GF-D8 (cell line): ENCODE data around the gene PUS7L.
"Not testable (repeated sequence)": the region's sequence is repeated elsewhere in the genome, so short reads cannot be mapped to it uniquely, and the experiment has no call there.

Experiments used
- DNase-seq: peaks from one replicate; lab custom pipeline; 2025; lab: John Stamatoyannopoulos, UW

Gene PUS7L

GRCh38 chr12:43749016-43749415 lies 9.6 kb downstream of the PUS7L start:
- DNase-seq: no peak

DNA sequence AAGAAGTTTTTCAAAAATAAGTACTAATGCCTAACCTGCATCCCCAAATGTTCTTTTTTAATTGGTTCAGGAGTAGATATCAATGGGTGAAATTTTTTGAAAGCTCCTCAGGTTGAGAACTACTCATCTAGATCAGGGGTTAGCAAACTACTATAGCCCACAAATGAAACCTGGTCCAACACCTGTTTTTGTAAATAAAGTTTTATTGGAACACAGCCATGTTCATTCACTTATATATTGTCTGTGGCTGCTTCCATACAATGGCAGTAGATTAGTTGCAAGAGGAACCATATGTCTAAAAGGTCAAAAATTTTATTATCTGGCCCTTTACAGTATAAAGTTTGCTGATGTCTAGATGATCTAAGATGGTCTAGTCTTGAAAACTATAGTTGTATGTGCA lies 13.8 kb downstream of the PUS7L start:
- DNase-seq: no peak

DNA sequence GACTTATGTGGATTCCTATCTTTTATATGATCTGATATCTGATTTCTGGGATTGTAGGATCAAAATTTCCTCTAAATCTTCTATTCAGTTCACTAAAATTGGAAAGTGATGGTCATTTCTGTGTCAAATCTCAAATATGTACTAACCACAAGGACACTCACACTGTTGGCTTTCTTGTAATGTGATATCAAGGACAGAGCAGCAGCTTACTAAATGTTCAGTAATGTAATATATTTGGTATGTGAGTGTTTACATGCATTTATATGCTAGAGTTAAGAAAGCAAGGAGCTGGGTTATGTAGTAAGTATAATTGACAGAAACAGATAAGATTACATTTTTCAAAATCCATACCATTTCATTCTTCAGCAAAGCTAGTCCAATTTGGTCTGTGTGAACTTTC lies 16.5 kb downstream of the PUS7L start:
- DNase-seq: no peak

- no peak for DNase-seq
These were observed 18.0 kb downstream of the PUS7L start for GRCh38 chr12:43740511-43741100.

DNA sequence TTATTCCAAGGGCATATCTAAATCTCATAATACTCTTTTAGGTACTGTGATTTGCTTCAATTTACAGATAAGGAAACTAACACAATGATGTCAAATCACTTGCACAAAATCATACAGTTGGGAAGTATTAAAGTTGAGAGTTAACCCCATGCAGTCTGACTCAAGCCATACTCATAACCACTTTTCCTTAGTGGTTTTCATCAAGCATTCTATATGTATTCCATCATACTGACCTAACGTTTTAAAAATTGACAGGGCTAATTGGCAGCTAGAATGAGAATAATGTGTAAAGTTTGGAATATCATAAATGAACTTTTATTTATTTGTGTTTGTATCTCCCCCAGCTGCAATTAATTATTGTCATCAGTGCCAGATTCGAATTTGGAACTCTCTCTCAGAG lies 20.9 kb downstream of the PUS7L start:
- no peak for DNase-seq

DNA sequence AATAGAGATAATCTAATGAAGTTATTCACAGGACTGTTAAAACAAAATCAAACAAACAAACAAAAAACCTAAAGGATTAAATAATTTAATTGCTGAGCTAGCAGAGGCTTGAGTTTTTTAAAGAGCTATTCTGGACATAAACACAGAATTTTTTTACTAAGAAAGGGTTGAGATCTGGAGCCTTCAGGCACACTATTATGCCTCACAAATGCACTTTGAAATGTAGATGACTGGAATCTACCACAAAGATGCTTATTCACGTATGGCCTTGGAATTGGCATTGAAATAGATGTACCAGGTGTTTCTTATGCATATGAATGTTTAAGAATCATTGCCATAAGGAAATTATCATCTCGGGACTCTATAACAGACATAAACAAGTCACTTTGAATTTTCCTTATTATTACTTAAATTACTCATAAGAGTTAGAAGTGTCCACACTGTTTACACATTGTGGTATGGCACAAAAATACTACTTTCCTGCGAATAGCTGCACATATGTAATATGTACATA lies 21.6 kb downstream of the PUS7L start:
- DNase-seq: no peak

DNA sequence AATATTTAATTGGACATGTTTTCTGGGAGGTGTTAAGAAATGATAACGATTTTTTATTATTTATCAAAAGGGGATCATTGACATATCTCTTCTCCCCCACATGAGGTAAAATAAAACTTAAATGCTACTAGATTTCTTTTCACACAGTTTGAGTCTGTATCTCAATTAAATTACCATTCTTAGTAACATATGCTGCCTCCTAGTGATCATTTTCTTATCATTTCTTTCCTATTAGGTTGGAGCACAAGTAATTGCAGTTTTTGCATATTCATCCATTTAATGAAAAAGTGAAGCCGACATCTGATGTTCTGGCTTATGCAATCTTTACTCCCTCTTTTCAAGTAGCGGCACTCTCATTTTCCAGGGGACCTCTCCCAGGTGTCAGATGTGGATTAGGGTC lies 24.9 kb downstream of the PUS7L start:
- DNase-seq: no peak

DNA sequence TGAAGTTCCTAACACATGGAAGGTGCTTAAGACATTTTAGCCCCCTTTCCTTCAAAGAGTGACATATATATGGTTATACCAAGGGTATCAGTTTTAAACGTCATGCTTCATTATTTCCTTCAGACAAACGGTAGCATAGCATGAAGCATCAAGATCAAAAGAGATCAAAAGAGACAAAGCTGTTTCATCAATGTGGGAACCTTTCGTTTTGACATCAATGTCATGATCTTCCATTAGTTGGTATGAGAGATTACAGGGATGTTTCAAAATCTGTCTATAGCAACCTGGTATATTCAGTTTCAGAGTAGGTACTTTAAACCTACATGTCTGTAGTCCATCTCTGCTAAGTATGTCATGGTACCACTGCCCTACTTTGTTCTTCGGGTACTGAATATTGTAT lies 28.3 kb downstream of the PUS7L start:
- no peak for DNase-seq

GRCh38 chr12:43728698-43729097 lies 29.9 kb downstream of the PUS7L start:
- no peak for DNase-seq

DNA sequence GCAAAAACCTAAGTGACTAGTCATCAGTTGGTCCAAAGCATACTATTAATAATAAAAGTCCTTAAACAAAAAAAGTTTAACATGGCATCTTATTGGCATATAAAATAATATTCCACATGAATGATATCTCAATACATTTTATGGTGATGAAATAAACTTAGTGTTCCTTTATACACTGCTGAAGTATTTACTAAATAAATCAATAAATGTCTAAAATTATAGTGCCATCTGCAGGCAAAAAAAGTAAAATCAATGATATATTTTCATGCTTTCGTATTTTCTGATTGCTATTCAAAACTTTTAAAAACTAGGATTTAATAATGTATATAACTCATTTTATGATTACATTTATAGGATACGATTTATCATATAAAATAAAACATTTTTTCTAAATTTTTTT lies 30.5 kb downstream of the PUS7L start:
- no peak for DNase-seq

DNA sequence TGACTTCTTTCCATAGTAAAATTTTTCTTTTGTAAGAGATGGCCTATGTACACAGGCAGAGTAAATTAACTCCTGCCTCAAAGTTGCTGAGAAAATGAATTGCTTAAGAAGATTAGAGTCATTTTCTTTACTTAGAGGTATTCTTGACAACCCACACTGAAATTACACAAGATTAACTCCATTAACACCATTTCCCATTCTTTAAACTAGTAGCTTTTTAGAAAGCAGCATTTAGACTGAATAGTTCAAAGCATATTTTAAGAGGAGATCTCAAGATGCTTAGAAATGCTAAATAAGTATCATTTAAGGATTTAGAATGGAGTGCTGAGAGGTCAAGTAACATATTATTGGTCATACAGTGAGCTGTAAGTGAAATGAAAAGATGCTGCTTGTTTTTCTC lies 35.5 kb downstream of the PUS7L start:
- no peak for DNase-seq

DNA sequence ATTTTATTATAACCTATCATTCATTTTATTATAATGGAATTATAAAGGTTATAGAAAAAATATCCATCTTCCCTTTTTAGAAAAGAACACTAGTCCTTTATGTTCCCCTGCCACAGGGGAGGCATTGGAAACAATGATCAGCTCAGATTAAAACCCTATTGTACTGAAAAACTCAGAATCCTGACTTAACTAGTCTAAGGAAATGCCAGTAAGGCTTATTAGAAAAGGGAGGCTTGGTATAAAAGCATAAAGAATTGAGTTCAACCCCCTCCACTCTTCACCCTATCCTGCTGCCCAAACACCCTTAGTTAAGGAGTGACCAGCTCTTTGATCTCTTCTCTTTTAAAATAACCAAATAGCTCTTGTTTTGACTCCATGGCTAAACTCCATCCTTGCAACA lies 36.0 kb downstream of the PUS7L start:
- no peak for DNase-seq

DNA sequence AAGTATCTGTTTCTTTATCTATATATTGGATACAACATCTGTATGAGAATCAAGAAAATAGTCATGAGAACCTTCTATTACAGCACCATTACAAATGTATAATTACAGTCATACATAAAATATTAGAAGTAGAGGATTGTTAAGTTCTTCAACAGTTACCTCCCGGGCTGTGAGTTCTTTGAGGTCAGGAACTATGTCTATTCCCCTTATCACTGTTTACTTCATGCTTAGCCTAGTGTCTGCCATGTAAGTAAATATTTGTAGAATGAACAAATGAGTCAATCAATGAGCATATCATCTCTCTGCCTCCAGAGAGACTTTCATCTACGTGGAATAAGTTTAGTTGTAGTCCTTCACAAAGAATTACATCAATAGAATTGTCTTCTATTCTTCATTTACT lies 47.2 kb downstream of the PUS7L start:
- no peak for DNase-seq

DNA sequence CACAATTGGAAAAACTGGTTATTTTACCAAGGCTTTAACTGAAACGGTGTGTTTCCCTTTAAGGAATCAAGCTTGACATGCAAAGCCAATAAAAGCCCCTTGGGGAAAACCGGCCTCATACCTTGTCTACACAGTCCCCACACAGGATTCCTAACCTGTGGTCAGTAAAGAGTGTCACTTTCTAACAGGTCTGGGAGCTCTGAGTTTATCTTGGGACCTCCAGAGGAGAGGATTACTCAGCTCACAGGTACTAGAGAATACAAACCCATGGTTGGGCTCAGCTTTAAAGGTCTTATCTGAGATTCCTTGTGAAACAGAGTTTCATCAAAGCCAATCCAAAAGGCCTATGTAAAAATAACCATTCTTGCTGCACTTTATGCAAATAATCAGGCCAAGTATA lies 54.8 kb downstream of the PUS7L start:
- not testable (repeated sequence) for DNase-seq

DNA sequence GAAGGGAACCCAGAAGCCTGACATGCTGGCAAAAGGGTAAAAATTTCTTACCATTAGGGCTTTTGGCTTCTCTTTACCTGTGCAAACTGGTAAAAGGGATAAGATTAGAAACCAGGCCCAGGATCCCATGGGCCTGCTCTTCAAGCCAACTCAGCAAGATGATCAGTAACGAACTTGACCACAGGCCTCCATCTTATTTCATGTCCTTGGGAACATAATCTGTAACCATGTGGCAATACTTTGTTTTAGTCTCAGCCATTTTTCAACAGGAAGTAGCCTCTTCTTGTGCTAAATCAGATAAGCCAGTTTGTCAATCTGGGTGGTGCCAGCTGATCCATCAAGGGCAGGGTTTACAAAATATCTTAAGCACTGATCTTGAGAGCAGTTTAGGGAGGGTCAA lies 57.4 kb downstream of the PUS7L start:
- DNase-seq: peak; percentile 82

DNA sequence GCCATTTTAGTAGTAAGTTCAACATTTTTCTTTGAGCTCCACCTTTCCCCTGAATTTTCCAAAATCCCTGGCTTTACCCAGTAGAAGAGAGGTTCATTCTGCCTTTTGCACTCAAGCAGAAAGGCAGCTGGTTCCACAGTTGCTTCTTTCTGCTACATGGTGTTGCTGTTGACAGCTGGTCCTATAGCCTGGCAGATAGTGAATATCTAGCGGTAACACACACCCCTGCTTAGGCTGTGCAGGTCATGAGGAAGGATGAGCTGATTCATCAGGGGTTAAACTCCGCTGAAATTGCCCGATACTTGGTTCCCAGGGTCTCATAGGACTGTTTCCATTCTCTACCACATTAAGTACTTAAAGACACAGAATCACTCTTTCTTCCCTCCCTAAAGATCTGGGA lies 62.4 kb downstream of the PUS7L start:
- DNase-seq: no peak

GRCh38 chr12:43694879-43695278 lies 63.7 kb downstream of the PUS7L start:
- DNase-seq: no peak

- peak; percentile 26 for DNase-seq
These were observed 66.5 kb downstream of the PUS7L start for GRCh38 chr12:43692064-43692463.

GRCh38 chr12:43685491-43685890 lies 73.1 kb downstream of the PUS7L start:
- DNase-seq: not testable (repeated sequence)

DNA sequence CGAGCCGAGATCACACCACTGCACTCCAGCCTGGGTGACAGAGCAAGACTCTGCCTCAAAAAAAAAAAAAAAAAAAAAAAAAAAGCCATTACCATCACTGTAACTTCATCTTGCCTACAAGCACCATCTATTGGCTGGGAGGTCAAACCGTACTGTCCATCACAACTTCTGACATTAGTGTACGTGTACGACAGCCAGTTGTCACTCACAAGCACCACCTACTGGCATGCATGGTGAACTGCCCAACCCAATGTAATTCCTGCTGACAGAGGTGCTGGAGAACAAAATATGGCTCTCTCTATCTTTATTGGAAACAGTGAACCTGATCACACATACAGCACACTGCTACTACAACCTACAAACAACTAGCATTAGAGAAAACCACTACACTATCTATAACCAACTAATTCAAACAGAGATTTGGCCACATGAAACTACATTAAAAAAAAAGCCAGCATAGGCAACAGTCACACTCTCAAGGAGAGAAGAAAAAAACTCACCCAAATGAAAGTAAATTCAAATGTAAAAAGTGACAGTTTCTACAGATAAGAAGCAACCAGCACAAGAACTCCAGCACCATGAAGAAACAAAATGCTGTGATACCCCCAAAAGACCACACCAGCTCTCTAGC lies 82.3 kb downstream of the PUS7L start:
- DNase-seq: no peak

DNA sequence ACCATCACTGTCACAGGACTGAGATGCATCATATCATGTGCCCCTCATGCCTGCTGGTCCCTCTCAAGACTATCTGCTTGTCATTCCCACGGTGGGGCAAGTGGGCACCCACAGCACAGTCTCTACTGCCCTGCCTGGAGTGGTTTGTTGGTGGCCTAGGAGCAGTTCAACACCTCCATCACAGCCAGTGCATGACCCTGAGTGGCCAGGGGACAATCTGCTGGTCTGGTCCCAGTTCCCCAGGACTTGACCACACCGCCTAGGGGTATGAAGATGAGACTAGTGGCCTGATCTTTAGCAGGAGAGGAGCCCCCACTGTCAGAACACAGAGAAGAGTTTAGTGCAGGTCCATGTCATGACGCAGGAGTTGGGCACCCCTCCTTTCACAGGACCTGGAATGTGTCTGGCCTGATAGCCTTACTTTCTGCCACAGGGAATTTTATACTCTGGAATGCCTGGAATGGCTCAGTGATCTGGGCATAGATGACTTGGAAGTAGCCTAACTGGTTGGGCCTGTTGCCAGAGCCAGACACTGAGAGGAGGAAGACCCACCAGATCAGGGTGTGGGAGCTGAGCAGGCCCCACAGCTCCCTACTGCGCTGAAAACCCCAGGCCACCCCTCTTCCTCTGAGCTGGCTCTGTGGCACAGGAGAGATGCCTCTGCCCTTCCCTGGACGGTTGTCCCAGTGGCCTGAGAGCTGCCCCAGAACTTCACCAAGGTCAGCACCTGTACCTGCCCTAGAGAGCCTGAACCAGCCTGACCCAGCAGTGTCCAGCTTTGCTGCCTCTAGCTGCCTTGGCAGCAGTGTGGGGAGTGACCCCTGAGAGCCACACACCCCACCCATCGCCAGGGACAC lies 83.3 kb downstream of the PUS7L start:
- no peak for DNase-seq

GRCh38 chr12:43669373-43669772 lies 89.2 kb downstream of the PUS7L start:
- DNase-seq: no peak
